Measurements from ENCODE around the gene BRD4. TPM values are rescaled to one million over a fixed set of nuclear protein-coding genes. Genes with fewer than 3 reads are reported as not detected.

The BRD4 gene
- total and polyA plus RNA-seq, 2 donors from 2014 or later = 14.3 to 107 TPM

DNA sequence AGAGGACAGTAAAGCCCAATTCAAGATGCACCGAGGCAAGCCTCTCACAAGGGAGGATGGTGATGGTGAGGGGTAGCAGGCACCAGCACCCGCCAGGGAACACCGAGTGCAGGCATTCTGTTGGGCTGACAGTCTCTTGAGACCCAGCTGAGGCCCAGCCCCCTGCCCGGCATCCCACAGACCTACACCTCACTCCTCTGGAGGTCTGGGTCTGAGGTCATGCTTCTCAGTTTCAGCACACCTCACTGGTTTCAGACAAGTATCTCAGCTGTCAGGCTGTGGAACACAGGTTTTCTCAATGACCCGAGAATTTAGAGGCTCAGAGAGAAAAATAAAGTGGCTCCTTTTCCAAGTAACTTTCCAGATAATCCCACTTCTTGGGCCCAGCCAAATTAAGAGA is 72.4 kb downstream of the BRD4 start:
- H3K27ac ChIP-seq (ENCODE audit: low read depth in 2 of 2, low read length in 2 of 2) = no peak overlapping the region
- TF ChIP-seq, protein P1, sequence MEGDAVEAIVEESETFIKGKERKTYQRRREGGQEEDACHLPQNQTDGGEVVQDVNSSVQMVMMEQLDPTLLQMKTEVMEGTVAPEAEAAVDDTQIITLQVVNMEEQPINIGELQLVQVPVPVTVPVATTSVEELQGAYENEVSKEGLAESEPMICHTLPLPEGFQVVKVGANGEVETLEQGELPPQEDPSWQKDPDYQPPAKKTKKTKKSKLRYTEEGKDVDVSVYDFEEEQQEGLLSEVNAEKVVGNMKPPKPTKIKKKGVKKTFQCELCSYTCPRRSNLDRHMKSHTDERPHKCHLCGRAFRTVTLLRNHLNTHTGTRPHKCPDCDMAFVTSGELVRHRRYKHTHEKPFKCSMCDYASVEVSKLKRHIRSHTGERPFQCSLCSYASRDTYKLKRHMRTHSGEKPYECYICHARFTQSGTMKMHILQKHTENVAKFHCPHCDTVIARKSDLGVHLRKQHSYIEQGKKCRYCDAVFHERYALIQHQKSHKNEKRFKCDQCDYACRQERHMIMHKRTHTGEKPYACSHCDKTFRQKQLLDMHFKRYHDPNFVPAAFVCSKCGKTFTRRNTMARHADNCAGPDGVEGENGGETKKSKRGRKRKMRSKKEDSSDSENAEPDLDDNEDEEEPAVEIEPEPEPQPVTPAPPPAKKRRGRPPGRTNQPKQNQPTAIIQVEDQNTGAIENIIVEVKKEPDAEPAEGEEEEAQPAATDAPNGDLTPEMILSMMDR (IDR thresholded peaks at IDR 0.05; ENCODE audit: borderline replicate concordance, extremely low read depth, insufficient read depth) = no peak
- FAIRE-seq (no peak), DNase-seq (peak in 4 of 5 donors; percentile 72 to 89 (median 84))
- H3K27me3 ChIP-seq (ENCODE audit: control insufficient read depth, insufficient read depth, low read length) = no peaks in the 10 kb centered on the region
- H3K36me3 ChIP-seq (ENCODE audit: control insufficient read depth in 2 of 3, insufficient read depth in 3 of 3, low read length in 3 of 3) = peaks cover 11 to 90% (median 66%) of the 10 kb centered on the region in 3 donors
- peaks cover 0 to 3% (median 0%) of the 10 kb centered on the region in 3 donors for H3K4me1 ChIP-seq (ENCODE audit: control insufficient read depth in 2 of 3, insufficient read depth in 2 of 3, low read depth in 1 of 3, low read length in 3 of 3)
- no peak overlapping the region for H3K9ac ChIP-seq (ENCODE audit: low read length in 3 of 3)
- intact Hi-C loops (cut with DNase I) = loop anchor here (10.0 kb wide), 1 partner anchor 75 kb away; the partner anchor contains the start of gene BRD4
- no peaks in the 10 kb centered on the region for H3K9me3 ChIP-seq (ENCODE audit: control insufficient read depth in 2 of 3, insufficient read depth in 1 of 3, low read length in 3 of 3)
- no peak overlapping the region for H3K4me3 ChIP-seq (ENCODE audit: low read length in 3 of 3)

DNA sequence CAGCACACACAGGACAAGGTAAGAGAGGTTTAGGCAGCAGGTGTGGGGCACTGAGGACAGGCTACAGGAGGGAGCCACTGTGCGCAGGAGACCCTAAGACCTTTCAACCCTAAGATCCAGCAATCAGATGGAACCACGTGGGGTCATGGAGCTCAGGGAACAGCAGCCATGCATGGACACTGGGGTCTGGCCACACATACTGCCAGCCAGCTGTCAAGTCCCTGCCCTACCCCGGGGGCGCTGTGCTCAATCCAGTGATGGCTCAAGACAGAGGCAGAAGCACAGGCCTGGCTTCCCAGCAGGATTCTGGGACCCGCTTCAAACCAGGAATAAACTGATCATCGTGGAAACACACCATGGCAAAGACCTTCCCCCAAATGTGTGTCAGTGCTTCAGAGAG is 74.6 kb downstream of the BRD4 start:
- Histone ChIP-seq H3K9ac (ENCODE audit: low read length in 3 of 3) (no peak overlapping the region), H3K4me3 (ENCODE audit: low read length in 3 of 3) (no peak overlapping the region), H3K36me3 (ENCODE audit: control insufficient read depth in 2 of 3, insufficient read depth in 3 of 3, low read length in 3 of 3) (peaks cover 14 to 90% (median 67%) of the 10 kb centered on the region in 3 donors), H3K27ac (ENCODE audit: low read depth in 2 of 2, low read length in 2 of 2) (no peak overlapping the region), H3K9me3 (ENCODE audit: control insufficient read depth in 2 of 3, insufficient read depth in 1 of 3, low read length in 3 of 3) (no peaks in the 10 kb centered on the region), H3K4me1 (ENCODE audit: control insufficient read depth in 2 of 3, insufficient read depth in 2 of 3, low read depth in 1 of 3, low read length in 3 of 3) (peaks cover 0 to 7% (median 0%) of the 10 kb centered on the region in 3 donors), H3K27me3 (ENCODE audit: control insufficient read depth, insufficient read depth, low read length) (no peaks in the 10 kb centered on the region)
- FAIRE-seq = no peak
- no peak for DNase-seq
- intact Hi-C loops (cut with DNase I) = no loop called here
- TF ChIP-seq, protein P1 (IDR thresholded peaks at IDR 0.05; ENCODE audit: borderline replicate concordance, extremely low read depth, insufficient read depth) = no peak

GRCh38 chr19:15256708-15257331 is 75.5 kb downstream of the BRD4 start:
- no peak overlapping the region for H3K27ac ChIP-seq (ENCODE audit: low read depth in 2 of 2, low read length in 2 of 2)
- no peak overlapping the region for H3K4me3 ChIP-seq (ENCODE audit: low read length in 3 of 3)
- H3K27me3 ChIP-seq (ENCODE audit: control insufficient read depth, insufficient read depth, low read length) = no peaks in the 10 kb centered on the region
- TF ChIP-seq, protein P1 (IDR thresholded peaks at IDR 0.05; ENCODE audit: borderline replicate concordance, extremely low read depth, insufficient read depth) = no peak
- no peaks in the 10 kb centered on the region for H3K9me3 ChIP-seq (ENCODE audit: control insufficient read depth in 2 of 3, insufficient read depth in 1 of 3, low read length in 3 of 3)
- no peak overlapping the region for H3K9ac ChIP-seq (ENCODE audit: low read length in 3 of 3)
- no peak for FAIRE-seq
- peaks cover 14 to 90% (median 70%) of the 10 kb centered on the region in 3 donors for H3K36me3 ChIP-seq (ENCODE audit: control insufficient read depth in 2 of 3, insufficient read depth in 3 of 3, low read length in 3 of 3)
- peaks cover 0 to 15% (median 3%) of the 10 kb centered on the region in 3 donors for H3K4me1 ChIP-seq (ENCODE audit: control insufficient read depth in 2 of 3, insufficient read depth in 2 of 3, low read depth in 1 of 3, low read length in 3 of 3)
- no peak for DNase-seq
- intact Hi-C loops (cut with DNase I) = no loop called here

Data from kidney (tissue), 14 donors.